Mucosa of rectum (tissue), 2 donors: Measurements from ENCODE around the gene RAB40C.
A peak's percentile ranks its signal among the peaks of the same experiment; 100 is the strongest.

Experiments used
- H3K27ac ChIP-seq, 2 donors: one replicate each; pipeline ENCODE4 v1.7.0; 2013; ENCODE audit warnings: inconsistent platforms in 2 of 2, low read depth in 2 of 2, low read length in 2 of 2
- H3K27me3 ChIP-seq, 2 donors: one replicate each; pipeline ENCODE4 v1.7.0; 2013; ENCODE audit warnings: low read length in 2 of 2; ENCODE audit not compliant: control insufficient read depth in 2 of 2, insufficient read depth in 2 of 2
- H3K36me3 ChIP-seq, 2 donors: one replicate each; pipeline ENCODE4 v1.7.0; 2013; ENCODE audit warnings: low read length in 2 of 2; ENCODE audit not compliant: control insufficient read depth in 2 of 2, insufficient read depth in 2 of 2
- H3K4me1 ChIP-seq, 2 donors: one replicate each; pipeline ENCODE4 v1.7.0; 2013; ENCODE audit warnings: low read length in 2 of 2, mild to moderate bottlenecking in 1 of 2; ENCODE audit not compliant: control insufficient read depth in 2 of 2, insufficient read depth in 2 of 2
- H3K4me3 ChIP-seq, 2 donors: one replicate each; pipeline ENCODE4 v1.7.0; 2013; ENCODE audit warnings: low read length in 2 of 2
- H3K9ac ChIP-seq, 2 donors: one replicate each; pipeline ENCODE4 v1.7.0; 2013; ENCODE audit warnings: low read length in 2 of 2, low read depth in 1 of 2, mild to moderate bottlenecking in 1 of 2
- H3K9me3 ChIP-seq, 2 donors: one replicate each; pipeline ENCODE4 v1.7.0; 2013; ENCODE audit warnings: low read length in 2 of 2; ENCODE audit not compliant: control insufficient read depth in 2 of 2
- donor health status: healthy.
- donor health status: Normal muscosa, but diverticular disease.

Gene RAB40C

DNA sequence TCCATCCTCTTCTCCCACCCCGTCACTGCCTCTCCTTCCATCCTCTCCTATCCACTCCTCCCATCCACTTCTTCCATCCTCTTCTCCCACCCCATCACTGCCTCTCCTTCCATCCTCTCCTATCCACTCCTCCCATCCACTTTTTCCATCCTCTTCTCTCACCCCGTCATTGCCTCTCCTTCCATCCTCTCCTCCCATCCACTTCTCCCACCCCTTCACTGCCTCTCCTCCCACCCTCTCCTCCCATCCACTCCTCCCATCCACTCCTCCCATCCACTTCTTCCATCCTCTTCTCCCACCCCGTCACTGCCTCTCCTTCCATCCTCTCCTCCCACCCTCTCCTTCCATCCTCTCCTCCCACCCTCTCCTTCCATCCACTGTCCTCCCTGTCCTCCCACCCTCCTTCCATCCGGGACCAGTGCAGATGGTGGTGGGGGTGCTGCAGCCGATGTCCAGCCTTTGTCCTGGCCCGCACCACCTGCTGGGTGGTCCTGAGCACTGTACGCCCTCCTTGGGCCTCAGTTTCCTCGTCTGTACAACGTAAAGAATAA, 42.0 kb downstream of the RAB40C start:
- Histone ChIP-seq H3K36me3 (peaks cover 5 to 8% of the 10 kb centered on the region in 2 donors), H3K4me1 (peaks cover 10 to 16% of the 10 kb centered on the region in 2 donors)

GRCh38 chr16:632486-633335, 42.8 kb downstream of the RAB40C start:
- Histone ChIP-seq H3K36me3 (peaks cover 5 to 8% of the 10 kb centered on the region in 2 donors), H3K4me1 (peaks cover 14 to 21% of the 10 kb centered on the region in 2 donors), H3K9ac (no peak overlapping the region), H3K27me3 (no peaks in the 10 kb centered on the region), H3K9me3 (no peaks in the 10 kb centered on the region), H3K27ac (no peak overlapping the region), H3K4me3 (no peak overlapping the region)

More for the DNA sequence above, 42.0 kb downstream of the RAB40C start:
- no peak overlapping the region for H3K27ac ChIP-seq
- H3K27me3 ChIP-seq, result no peaks in the 10 kb centered on the region
- H3K4me3 ChIP-seq, result no peak overlapping the region
- no peak overlapping the region for H3K9ac ChIP-seq
- H3K9me3 ChIP-seq, result no peaks in the 10 kb centered on the region

- Histone ChIP-seq H3K36me3 (peaks cover 4 to 5% of the 10 kb centered on the region in 2 donors), H3K9me3 (no peaks in the 10 kb centered on the region), H3K4me3 (no peak overlapping the region), H3K27me3 (no peaks in the 10 kb centered on the region), H3K27ac (no peak overlapping the region), H3K4me1 (peaks cover 14 to 23% of the 10 kb centered on the region in 2 donors), H3K9ac (no peak overlapping the region)
Measured at GRCh38 chr16:633336-634050, 43.6 kb downstream of the RAB40C start.

DNA sequence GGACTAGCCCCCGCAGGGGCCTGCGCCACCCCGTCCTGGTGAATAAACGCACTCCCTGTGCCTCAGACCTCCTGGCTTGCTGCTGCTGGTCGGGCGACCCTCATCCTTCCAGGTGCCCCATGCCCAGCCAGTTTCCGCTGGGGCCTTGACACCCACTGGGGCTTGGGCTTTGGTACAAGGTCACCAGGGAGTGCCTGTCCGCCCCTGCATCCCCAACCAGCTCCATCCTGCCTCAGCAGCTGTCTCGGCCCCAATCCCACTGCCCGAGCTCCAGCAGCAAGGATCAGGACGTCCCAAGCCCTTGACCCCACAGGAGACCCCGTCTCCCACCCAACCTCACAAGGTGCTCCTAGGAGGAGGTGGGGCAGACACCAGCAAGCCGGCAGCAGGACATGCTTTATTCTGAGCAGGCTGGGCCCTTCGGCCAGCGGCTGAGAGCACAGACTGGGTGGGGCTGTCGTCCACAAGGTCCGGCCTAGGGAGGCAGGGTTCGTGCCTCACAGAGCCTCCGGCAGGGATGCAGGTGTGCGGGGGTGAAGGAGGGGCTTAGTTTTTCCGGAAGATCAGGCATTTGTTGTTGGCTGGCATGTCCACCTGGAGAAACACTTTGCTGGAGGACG, 44.3 kb downstream of the RAB40C start:
- H3K9ac ChIP-seq, result no peak overlapping the region

DNA sequence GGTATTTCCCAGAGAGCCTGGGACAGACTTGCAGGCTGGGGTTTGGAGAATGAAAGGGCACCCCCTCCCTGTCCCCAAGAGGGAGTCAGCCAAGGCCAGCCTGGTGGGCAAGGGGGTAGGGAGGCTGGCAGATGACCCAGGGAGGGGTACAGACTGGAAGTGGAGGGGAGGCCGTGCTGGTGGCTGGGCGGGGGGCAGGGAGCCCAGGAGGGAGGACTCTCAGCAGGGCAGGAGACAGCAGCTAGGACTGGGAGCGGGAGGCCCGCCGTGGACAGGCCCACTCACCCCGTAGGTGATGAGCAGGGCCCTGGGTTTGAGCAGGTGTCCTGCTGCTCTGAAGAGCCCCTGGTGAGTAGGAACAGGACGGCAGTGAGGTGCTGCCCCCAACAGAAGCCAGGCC, 45.1 kb downstream of the RAB40C start:
- Histone ChIP-seq H3K4me1 (peaks cover 14 to 21% of the 10 kb centered on the region in 2 donors), H3K27ac (no peak overlapping the region), H3K36me3 (peaks cover 0 to 5% of the 10 kb centered on the region in 2 donors), H3K9me3 (no peaks in the 10 kb centered on the region), H3K9ac (no peak overlapping the region), H3K27me3 (no peaks in the 10 kb centered on the region), H3K4me3 (peak overlapping the region; percentile 79 to 84)

More for the DNA sequence above, 44.3 kb downstream of the RAB40C start:
- Histone ChIP-seq H3K9me3 (no peaks in the 10 kb centered on the region), H3K36me3 (peaks cover 0 to 5% of the 10 kb centered on the region in 2 donors), H3K27ac (no peak overlapping the region), H3K4me1 (peaks cover 14 to 23% of the 10 kb centered on the region in 2 donors), H3K4me3 (no peak overlapping the region), H3K27me3 (no peaks in the 10 kb centered on the region)

GRCh38 chr16:635573-636205, 45.8 kb downstream of the RAB40C start:
- Histone ChIP-seq H3K9ac (peak overlapping the region; percentile 52 to 81), H3K4me3 (peak overlapping the region; percentile 79 to 84), H3K9me3 (no peaks in the 10 kb centered on the region), H3K4me1 (peaks cover 14 to 21% of the 10 kb centered on the region in 2 donors), H3K27ac (peak overlapping the region; percentile 91 to 98), H3K36me3 (peaks cover 0 to 5% of the 10 kb centered on the region in 2 donors), H3K27me3 (no peaks in the 10 kb centered on the region)

DNA sequence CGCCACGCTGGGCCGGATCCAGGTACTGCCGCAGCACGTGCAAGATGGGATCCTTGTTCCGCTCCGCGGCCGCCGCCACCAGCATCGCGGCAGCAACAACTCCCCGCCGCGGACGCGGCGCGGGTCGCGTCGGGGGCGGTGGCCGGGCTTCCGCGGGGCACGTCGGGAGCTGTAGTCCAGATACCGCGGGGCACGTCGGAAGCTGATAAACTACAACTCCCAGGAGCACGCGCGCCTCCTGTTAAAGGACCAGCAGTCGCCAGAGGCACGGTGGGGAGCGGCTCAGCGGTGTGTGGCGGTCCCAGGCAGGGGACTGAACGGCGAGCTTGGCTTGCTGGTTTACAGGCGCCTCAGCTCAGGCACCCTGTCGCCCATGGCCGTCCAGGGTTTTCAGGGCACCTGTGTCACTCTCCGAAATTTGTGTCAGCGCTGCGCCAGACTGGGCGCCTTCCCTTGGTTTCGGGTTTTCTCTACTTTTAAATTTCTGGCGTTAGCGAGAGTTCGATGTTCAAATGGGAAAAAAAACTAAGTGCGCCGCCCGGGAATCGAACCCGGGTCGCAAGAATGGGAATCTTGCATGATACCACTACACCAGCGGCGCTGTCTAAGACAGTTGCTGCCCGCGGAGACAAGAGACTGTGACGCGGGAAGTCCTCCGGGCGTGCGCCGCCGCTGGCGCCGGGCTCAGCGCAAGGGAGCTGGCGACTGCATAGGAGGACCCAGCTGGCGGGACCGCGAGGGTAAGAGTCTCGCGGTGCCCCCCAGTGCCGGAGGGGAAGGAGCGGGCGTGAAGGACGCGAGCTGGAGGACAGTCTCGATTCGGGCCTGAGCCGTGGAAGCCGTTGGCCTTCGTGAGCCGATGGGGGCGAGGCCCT, 46.6 kb downstream of the RAB40C start, which contains the start of gene METTL26:
Gene METTL26, minus strand, starts transcription at position 100 of the 875 bp plus-strand sequence. Its CDS starts 15 bp downstream, at position 85.
- Histone ChIP-seq H3K36me3 (peaks cover 0 to 5% of the 10 kb centered on the region in 2 donors), H3K27ac (peak within 1 kb of the TSS; percentile 91 to 98), H3K27me3 (no peaks in the 10 kb centered on the region), H3K4me1 (peaks cover 13 to 14% of the 10 kb centered on the region in 2 donors), H3K9ac (peak within 1 kb of the TSS; percentile 81 to 84), H3K9me3 (no peaks in the 10 kb centered on the region), H3K4me3 (peak within 1 kb of the TSS; percentile 79 to 84)

- H3K9ac ChIP-seq, result peak overlapping the region; percentile 56 to 81
- H3K4me3 ChIP-seq, result peak overlapping the region; percentile 79 to 84
- no peaks in the 10 kb centered on the region for H3K9me3 ChIP-seq
- peak overlapping the region; percentile 91 to 98 for H3K27ac ChIP-seq
- peaks cover 13 to 14% of the 10 kb centered on the region in 2 donors for H3K4me1 ChIP-seq
- peaks cover 0 to 5% of the 10 kb centered on the region in 2 donors for H3K36me3 ChIP-seq
- no peaks in the 10 kb centered on the region for H3K27me3 ChIP-seq
Measured at GRCh38 chr16:637081-638018, 47.5 kb downstream of the RAB40C start.
